Measurements from ENCODE around the gene FAM216B. TPM values are rescaled to one million over a fixed set of nuclear protein-coding genes. Genes with fewer than 3 reads are reported as not detected.

FAM216B gene
- total RNA-seq, 6 experiments from 2014 or later = not detected

DNA sequence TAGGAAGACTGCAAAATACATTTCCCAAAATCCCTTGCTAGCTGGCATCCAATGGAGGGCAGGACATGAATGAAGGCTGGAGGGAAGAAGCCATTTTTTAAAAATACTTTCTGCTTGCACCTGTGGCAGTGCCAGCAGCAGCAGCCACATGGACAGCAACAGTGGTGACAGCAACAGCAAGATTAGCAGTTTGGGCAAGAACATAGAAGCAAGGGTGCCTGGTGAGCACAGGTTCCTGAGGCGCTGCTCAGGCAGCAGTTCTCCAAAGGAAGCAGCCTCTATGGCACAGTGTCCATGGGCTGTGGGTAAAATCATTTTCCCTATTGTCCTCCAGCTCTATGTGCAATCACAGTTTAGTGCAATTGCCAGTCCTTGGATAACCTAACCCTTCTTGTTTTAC lies 1.3 kb upstream of the FAM216B start:
- no CpG with 5 or more reads among the region's 1 CpG for WGBS (ENCODE audit: insufficient coverage, low coverage, low lambda C conversion rate, missing lambda C conversion rate)
- Histone ChIP-seq H3K27ac (no peak overlapping the region), H3K27me3 (no peaks in the 10 kb centered on the region), H3K9me3 (no peaks in the 10 kb centered on the region), H3K36me3 (no peaks in the 10 kb centered on the region), H3K4me1 (no peaks in the 10 kb centered on the region), H3K4me3 (no peak overlapping the region)
- DNase-seq = no peak
- intact Hi-C loops (cut with DNase I) = no loop called here
- ATAC-seq = no peak
- no peak for TF ChIP-seq POLR2A (IDR thresholded peaks at IDR 0.05)

GRCh38 chr13:42786715-42787114 lies 5.3 kb downstream of the FAM216B start:
- Histone ChIP-seq H3K27me3 (no peaks in the 10 kb centered on the region), H3K4me1 (no peaks in the 10 kb centered on the region), H3K36me3 (no peaks in the 10 kb centered on the region), H3K9me3 (no peaks in the 10 kb centered on the region), H3K4me3 (no peak overlapping the region), H3K27ac (no peak overlapping the region)
- ATAC-seq = no peak
- TF ChIP-seq POLR2A (IDR thresholded peaks at IDR 0.05) = no peak
- TF ChIP-seq, protein P1, sequence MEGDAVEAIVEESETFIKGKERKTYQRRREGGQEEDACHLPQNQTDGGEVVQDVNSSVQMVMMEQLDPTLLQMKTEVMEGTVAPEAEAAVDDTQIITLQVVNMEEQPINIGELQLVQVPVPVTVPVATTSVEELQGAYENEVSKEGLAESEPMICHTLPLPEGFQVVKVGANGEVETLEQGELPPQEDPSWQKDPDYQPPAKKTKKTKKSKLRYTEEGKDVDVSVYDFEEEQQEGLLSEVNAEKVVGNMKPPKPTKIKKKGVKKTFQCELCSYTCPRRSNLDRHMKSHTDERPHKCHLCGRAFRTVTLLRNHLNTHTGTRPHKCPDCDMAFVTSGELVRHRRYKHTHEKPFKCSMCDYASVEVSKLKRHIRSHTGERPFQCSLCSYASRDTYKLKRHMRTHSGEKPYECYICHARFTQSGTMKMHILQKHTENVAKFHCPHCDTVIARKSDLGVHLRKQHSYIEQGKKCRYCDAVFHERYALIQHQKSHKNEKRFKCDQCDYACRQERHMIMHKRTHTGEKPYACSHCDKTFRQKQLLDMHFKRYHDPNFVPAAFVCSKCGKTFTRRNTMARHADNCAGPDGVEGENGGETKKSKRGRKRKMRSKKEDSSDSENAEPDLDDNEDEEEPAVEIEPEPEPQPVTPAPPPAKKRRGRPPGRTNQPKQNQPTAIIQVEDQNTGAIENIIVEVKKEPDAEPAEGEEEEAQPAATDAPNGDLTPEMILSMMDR (IDR thresholded peaks at IDR 0.05) = no peak
- intact Hi-C loops (cut with DNase I) = no loop called here
- DNase-seq = no peak
- WGBS (ENCODE audit: insufficient coverage, low coverage, low lambda C conversion rate, missing lambda C conversion rate) = 50% methylated on average over 7 of the region's 7 CpGs

DNA sequence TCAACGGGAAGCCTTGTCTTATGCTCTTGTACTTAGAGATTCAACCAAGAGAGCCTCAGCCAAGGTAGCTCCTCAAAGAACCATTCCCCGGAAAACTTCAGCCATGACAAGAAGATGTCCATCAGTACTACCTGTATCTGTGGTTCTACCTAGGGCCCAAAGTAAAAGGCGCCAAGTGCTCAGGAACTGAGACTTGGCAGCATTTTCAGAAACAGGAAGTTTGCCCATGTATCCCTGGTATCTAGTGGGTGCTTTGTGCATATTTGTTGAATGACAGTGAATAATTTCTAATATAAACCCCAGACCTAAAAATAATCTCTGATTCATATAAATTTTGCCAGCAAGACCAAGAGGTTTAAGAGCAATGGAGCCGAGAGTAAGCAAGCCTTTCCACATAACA lies 7.2 kb downstream of the FAM216B start:
- no peak for ATAC-seq
- Histone ChIP-seq H3K4me1 (no peaks in the 10 kb centered on the region), H3K27me3 (no peaks in the 10 kb centered on the region), H3K27ac (no peak overlapping the region), H3K4me3 (no peak overlapping the region), H3K36me3 (no peaks in the 10 kb centered on the region), H3K9me3 (no peaks in the 10 kb centered on the region)
- TF ChIP-seq, protein P1 (IDR thresholded peaks at IDR 0.05) = no peak
- TF ChIP-seq POLR2A (IDR thresholded peaks at IDR 0.05) = no peak
- whole genome bisulfite sequencing (ENCODE audit: insufficient coverage, low coverage, low lambda C conversion rate, missing lambda C conversion rate) = 76% methylated on average over 4 of the region's 4 CpGs
- no peak for DNase-seq
- intact Hi-C loops (cut with DNase I) = no loop called here

DNA sequence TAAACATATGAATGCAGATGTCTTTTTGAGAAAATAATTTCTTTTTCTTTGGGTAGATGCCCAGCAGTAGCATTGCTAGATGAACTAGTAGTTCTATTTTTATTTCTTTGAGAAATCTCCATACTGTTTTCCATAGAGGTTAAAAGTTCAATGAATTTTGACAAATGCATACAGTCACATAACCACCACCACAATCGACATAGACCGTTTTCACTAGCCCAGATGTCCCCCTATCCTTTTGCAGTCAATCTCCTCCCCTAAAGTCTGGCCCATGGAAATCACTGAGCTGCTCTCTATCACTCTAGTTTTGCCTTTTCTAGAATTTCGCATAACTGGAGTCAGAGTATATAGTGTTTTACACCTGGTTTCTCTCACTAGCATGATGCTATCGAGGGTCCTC lies 10.8 kb downstream of the FAM216B start:
- intact Hi-C loops (cut with DNase I) = no loop called here
- no peak for ATAC-seq
- 74% methylated on average over 3 of the region's 4 CpGs for WGBS (ENCODE audit: insufficient coverage, low coverage, low lambda C conversion rate, missing lambda C conversion rate)
- no peaks in the 10 kb centered on the region for H3K36me3 ChIP-seq
- no peak for DNase-seq
- H3K27ac ChIP-seq = no peak overlapping the region
- no peaks in the 10 kb centered on the region for H3K9me3 ChIP-seq
- H3K4me1 ChIP-seq = no peaks in the 10 kb centered on the region
- TF ChIP-seq POLR2A (IDR thresholded peaks at IDR 0.05) = no peak
- TF ChIP-seq, protein P1 (IDR thresholded peaks at IDR 0.05) = no peak
- H3K4me3 ChIP-seq = no peak overlapping the region
- H3K27me3 ChIP-seq = no peaks in the 10 kb centered on the region

- Histone ChIP-seq H3K27ac (no peak overlapping the region), H3K9me3 (no peaks in the 10 kb centered on the region), H3K27me3 (no peaks in the 10 kb centered on the region), H3K4me1 (no peaks in the 10 kb centered on the region), H3K36me3 (no peaks in the 10 kb centered on the region), H3K4me3 (no peak overlapping the region)
- 78% methylated on average over 5 of the region's 5 CpGs for WGBS (ENCODE audit: insufficient coverage, low coverage, low lambda C conversion rate, missing lambda C conversion rate)
- ATAC-seq (no peak), DNase-seq (no peak)
- TF ChIP-seq, protein P1 (IDR thresholded peaks at IDR 0.05) = no peak
- TF ChIP-seq POLR2A (IDR thresholded peaks at IDR 0.05) = no peak
- intact Hi-C loops (cut with DNase I) = no loop called here
Measured at GRCh38 chr13:42794577-42795275, 13.3 kb downstream of the FAM216B start.
